GM19324 (cell line): Measurements from ENCODE around the gene ABCC3.

Source experiments
- ATAC-seq: cut with Tn5 transposase; IDR thresholded peaks from one replicate; pipeline ENCODE4 v1.9.1; 2021; ENCODE audit warnings: mild to moderate bottlenecking, moderate library complexity; ENCODE audit not compliant: unreplicated experiment, low FRiP score

Gene ABCC3

DNA sequence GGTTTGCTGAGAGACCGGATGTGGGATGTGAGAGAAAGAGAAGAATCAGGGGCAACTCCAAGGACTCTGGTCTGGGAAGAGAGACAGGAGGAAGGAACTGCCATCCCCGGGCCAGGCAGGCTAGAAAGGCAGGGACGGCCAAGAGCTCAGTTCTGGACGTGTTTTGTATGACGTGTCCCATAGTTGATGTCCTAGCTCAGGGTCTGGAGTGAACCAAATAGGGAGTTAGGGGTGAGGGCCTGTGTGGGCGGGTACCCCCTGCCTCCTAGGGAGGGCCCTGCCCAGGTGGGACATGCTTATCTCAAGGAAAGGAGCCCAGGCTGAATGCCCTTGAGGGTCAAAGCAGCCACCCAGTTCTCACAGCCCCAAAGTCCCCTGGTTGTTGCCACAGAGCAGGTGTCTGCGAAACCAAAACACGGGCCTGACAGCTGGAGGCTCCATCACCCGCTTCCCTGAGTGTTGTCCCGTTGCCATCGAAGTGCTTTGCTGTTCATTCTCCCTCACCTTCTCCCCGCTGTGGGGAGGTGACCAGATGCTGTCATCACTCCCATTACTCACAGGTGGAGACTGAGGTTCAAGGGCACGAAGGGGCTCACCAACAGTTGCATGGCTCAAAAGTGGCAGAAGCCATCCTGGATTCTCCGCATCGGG, 7.5 kb downstream of the ABCC3 start:
- ATAC-seq: no peak

DNA sequence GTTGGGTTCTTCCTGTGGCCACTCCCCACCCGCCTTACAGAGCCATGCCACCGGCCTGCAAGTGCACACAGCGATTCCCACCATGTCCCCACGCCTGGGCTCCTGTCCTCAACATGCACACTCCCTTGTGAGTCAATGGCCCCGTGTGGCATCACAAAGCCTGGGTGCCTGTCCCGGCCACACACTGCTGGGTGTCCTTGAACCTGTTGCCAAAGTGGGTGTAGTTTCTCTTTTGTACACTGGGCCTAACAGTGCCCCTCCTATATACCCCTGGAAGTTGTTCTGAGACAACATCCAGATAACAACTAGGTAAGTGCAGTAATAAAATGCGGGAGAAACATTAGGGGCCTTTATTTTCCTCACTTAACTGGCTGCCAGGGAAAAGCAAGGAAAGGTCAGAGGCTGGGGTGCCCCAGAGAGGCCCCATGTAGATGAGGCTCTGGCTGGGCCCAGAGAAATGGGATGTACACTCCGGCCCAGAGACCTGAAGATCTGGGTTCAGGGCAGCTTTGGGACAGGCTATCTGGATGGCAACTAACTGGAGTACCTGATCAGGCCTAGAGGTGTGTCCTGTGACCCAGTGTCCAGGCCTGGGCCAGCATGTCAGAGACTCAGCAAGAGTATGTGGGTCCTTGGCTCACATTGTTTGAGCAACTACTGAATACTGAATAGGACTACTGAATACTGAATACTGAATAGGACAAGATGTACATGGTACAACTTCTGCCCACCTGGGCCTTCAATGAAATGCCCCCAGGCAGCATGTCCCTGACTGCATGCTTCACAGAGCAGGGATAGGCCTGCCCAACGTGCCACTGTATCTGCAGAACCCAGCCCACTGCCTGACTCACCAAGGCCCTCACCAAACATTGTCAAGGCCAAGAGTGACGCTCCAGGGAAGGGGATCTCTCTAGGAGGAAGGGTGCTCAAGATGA, 8.3 kb downstream of the ABCC3 start:
- ATAC-seq: no peak

DNA sequence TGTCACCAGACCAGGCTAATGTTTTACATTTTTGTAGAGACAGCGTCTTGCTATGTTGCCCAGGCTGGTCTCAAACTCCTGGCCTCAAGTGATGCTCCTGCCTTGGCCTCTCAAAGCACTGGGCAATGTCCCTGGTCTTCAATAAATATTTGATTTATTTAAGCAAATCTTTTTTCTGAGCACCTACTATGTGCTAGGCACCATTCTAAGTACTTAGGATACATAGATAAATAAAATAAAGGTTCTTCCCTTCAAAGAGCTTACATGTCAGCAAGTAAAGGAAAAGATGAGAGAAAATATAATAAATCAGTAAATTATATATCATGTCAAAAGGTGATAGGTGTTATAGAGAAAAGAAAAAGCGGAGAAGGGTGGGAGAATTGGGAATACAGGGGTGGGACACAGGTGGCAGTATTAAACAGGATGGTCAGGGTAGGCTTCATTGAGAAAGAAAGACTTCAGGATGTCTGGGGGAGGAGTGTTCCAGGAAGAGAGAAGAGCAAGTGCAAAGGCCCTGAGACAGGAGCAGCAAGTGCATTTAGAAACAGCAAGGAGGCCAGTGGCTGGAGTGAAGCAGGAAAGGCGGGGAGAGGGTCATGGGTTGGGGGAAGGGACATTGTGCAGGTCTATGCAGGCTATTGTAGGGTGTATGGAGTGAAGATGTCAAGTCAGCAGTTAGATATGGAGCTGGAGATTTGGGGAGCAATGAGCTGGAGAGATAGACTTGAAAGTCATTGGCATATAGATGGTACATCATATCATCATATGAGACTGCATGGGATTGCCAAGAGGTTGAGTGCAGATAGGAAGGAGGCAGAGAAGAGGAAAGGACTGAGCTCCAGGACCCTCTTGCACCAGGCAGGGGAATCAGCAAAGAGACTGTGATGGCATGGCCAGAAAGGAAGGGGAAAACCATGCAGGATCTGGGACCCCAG, 11.3 kb downstream of the ABCC3 start:
- no peak for ATAC-seq

DNA sequence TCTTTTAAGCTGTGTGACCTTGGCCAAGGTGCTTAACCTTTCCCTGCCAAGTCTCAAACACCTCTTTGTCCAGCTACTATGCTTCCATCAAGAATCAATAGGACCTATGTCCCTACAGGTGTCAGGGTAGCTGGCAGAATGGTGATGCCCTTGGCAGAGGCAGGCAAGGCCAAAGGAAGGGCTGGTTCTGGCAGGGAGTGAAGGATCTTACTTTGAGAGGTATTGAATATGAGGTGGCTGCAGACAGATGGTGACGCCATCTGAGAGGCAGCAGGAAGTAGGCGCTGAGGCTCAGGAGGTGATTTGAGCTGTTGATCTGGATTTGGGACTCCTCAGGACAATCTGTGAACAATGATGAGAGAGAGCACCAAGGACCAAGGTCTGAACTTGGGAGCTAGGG, 12.5 kb downstream of the ABCC3 start:
- no peak for ATAC-seq

DNA sequence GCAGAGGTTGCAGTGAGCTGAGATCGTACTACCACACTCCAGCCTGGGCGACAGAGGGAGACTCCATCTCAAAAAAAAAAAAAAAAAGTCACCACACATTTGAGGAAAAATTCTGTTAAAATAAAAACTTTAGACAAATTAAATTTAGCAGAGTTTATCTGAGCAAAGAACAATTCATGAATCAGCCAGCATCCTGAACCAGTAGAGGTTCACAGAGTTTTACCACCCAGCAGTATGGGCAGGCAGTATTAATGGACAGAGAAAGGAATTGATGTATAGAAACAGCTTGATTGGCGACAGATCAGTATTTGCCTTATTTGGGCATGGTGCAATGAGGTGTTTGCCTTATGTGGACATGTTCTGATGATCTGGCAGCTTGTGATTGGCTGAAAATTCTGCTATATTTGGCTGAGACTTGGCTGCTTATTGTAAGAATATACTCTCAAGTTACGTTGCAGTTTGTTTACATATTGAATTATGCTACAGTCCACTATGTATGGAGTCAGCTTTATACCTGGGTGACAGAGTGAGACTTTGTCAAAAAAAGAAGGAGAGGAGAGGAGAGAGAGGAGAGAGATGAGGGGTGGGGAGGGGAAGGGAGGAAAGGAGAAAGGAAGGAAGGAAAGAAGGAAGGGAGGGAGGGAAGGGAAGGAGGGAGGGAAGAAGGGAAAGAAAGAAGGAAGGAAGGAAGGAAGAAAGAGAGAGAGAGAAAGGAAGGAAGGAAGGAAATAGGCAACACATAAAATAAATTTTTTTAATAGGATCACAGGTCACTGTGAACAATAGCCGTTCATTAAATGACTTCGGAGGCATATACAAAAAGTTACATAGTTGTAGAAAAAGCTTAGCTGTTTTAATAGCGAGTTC, 14.6 kb downstream of the ABCC3 start:
- no peak for ATAC-seq

DNA sequence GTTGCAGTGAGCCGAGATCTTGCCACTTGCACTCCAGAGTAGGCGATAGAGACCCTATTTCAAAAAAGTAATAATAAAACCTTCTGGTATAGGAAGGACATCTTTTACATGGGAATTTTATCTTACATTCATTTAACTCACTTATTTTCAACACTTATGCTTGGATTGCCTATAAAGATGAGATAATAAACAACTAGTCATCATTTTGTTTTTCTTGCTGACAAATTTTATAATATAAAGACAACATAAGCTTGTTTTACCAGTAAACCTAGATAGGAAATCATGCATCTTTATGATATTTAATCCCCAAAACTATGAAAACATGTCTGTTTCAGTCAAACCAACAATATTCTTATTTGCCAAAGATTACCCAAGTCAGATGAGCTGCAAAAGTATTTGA, 17.0 kb downstream of the ABCC3 start:
- no peak for ATAC-seq

DNA sequence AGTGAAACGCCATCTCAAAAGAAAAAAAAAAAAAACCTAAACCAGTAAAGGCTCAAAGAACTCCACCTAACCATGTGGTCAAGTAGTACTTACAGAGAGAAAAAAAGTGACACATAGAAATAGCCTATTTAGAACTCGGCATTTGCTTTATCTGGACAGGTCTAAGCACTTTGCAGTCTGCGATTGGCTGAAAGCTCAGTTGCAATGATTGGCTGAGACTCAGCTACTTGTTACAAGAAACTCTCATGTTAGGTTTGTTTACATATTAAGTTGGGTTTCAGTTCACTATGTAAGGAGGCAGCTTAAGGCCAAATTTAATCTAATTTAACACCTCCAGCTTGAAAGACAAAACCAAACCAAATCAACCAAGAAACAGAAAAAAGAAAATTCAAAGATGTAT, 19.1 kb downstream of the ABCC3 start:
- no peak for ATAC-seq

DNA sequence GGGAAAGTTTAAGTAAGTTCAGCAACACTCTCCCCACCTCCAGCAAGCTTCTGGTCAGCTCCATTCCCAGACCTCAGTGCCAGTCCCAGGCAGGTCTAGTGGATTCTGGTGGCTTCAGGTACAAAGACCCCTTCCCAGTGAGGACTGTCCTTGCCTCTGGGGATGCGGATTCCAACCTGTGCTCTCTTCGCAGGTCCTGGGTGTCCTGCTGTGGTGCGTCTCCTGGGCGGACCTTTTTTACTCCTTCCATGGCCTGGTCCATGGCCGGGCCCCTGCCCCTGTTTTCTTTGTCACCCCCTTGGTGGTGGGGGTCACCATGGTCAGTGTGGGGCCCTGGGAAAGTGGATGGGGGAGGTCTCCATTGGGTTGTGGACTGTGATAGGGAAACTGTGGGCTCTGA, 21.8 kb downstream of the ABCC3 start:
- no peak for ATAC-seq

DNA sequence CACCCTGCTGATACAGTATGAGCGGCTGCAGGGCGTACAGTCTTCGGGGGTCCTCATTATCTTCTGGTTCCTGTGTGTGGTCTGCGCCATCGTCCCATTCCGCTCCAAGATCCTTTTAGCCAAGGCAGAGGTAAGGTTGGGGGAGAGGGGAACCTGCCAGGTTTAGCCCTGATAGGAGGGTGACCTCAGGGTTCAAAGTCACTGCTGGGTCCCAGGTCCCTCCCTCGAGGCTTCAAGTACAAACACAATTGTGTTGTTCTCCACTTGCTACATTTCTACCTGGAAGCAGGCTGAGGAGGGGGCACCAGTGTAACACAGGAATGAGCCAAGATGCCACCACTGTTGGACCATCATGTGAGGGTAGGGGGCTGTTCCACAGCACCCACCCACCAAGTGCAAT, 22.4 kb downstream of the ABCC3 start:
- ATAC-seq: no peak

DNA sequence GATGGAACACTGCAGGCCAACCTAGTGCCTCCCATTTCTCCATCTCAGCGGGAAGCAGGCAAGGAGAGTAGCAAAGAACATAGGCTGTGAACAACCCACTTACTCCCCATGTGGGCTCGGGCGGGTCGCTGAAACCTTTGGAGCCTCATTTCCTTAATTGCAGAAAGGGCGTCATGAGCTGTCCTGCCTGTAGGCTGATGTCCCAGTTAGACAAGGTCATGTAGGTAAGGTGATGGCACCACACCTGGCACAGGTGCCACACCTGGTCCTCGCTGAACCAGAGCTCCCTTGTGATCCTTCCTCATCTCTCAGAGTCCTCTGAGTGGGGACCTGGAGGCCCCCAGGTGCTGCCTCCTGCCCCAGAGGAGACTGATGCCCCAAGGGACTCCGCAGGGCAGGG, 22.9 kb downstream of the ABCC3 start:
- ATAC-seq: no peak

DNA sequence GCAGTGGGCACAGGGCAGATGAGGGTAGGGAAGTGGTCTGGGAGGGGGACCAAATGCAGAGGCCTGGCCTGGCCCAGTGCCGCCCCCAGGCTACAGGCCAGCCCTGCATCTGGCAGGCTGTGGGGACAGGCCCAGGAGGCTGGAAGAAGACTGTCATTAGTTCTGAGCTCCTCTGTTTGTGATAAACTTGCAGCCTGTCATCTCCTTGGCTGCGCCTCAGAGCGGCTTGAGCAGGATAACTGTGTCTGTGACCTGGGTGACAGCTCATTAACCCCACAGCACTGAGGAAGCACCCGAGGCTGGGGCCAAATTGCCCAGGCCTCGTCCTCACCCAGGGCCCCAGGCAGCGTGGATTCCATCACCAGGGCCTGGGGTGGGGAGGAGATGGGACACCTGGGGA, 23.9 kb downstream of the ABCC3 start:
- no peak for ATAC-seq

DNA sequence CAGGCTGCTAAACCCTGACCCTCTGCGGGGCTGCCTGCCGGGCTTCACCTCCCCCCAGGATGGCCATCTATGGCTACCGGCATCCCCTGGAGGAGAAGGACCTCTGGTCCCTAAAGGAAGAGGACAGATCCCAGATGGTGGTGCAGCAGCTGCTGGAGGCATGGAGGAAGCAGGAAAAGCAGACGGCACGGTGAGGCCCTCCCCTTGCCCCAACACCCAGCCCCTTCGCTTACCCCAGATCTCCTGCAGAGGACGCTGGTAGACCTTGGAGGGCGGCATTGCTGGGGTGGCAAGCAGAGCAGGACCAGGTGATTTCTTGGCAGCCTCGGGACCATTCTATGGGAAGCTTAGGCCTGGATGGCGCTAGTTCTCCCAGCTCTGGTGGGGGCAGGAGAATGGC, 24.5 kb downstream of the ABCC3 start:
- no peak for ATAC-seq

DNA sequence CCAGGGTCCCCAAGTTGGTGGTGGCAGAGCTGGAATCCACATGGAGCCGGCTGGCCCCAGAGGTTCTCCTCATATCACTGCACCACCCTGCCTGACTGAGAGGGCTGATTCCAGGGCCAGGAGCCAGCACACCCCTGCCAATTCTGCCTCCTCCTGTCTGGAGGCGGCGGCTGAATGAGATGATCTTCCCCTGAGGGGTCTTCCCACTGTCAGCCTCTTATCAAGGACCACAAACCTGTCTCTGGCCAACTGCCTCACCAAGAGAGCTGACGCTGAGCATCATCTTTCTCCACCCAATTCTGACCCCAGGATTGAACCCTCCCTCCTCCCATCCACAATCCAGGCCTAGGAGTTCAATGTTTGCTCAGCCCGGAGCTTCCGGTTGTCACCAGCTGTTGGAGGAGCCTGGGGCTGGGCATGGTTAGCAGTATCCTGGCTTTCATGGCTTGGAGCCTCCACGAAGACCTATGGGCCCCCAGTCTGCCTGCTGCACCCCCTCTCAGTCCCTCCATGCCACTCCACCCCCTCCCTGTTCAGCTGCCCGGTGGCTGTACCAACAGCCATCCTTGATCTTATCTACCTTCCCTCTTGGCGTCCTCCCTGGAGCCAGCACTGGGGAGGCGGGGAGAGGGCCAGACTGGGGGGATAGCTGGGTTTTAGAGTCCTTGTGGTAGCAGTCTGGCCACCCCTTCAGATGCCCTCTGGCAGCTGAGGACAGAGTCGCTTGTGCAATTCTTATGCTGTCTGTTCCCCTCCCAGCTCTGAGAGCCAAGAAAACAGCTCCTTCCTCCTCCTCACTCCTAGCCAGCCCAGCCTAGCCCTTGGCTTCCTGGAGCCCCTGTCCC, 25.6 kb downstream of the ABCC3 start:
- ATAC-seq: no peak

DNA sequence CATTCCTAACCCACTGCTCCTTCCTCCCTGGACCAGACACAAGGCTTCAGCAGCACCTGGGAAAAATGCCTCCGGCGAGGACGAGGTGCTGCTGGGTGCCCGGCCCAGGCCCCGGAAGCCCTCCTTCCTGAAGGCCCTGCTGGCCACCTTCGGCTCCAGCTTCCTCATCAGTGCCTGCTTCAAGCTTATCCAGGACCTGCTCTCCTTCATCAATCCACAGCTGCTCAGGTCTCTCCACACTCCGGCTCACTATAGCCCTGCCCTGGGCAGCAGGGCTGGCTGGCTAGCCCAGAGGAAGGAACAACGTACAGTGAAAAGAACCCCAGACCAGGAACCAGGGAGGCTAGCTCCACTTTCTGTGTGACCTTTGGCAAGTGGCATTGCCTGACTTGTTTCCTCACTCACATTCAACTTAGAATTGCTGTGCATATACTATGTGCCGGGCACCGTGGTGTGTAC, 26.2 kb downstream of the ABCC3 start:
- no peak for ATAC-seq

DNA sequence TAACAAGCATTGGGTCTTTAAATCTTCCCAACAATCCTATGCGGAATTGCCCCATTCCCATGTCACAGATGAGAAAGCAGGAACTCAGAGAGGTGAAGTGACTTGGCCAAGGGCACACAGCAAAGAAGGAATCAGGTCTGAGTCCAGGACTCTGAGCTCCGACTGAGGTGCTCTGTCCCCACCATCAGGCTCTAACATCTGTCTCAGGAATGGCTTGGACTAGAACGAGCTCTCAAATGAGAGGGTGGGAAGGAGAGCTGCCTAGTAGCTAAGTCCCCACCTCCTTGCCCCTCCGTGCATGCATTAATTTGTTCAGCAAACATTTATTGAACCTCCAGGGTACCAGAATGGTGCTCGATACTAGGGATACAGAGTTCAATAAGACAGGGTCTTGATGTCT, 26.7 kb downstream of the ABCC3 start:
- no peak for ATAC-seq

DNA sequence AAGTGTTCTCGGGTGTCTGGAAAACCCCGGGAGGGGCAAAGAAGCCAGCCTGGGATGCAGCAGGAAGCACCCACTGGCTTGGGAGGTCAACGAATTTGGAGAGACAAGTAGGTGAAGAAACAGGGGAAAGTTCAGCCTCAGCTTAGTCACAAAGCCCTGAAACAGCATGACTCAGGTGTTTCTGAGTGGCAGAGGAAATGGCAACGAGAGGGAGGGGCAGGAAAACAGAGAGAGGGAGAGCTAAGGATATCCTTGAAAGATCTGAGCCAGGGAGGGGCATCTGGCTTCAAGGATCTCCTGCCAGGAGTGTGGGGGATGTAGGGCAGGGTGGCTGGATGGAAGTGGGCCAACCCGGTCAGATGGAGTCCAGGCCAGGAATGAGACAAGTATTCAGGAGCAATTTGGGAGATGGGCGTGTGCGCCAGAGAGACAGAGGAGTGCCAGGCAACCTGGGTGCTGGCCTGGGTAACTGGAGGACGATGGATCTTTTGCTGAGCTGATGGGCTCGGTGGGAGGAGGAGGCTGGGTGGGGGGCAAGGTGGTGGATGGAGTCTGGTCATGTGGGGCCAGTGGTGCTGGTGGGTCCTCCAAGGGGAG, 27.2 kb downstream of the ABCC3 start:
- ATAC-seq: no peak

DNA sequence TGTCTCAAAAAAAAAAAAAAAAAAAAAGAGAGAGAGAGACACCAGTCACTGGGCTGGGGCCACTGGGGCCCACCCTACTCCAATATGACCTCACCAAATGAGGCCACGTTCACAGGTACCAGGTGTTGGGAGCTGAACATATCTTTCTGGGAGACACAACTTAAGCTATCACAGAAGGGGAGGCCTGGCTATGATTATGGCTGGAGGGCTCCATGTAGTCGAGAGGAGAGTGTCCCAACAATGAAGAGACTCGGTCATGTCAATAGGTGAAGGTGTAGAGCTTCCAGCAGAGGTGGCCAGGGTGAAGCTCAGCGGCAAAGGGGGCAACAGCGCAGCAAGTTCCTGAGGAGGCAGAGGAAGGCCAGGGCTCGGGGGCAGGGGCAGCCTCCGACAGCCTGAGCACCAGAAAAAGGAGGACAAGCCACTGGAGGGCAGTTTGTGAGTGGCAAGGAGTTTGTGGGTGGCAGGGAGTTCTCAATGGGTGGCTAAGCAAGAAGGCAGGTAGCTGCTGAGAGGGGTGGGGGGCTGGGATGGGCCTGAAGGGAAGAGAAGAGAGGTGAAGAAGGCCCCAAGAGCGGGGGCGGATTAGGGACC, 28.0 kb downstream of the ABCC3 start:
- no peak for ATAC-seq

DNA sequence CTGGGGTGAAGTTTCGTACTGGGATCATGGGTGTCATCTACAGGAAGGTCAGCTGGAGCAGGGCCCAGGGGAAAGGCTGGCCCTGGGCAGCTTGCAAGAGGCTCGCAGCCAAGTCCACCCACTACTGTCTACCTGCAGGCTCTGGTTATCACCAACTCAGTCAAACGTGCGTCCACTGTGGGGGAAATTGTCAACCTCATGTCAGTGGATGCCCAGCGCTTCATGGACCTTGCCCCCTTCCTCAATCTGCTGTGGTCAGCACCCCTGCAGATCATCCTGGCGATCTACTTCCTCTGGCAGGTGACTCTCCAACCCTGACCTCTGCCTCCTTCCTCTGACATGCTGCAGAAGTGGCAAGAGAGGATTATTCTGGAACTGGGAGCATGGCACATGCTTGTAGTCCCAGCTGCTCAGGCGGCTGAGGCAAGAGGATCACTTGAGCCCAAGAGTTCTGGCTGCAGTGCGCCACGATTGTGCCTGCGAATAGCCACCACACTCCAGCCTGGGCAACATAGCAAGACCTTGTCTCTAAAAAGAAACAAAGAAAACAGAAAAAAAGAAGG, 29.2 kb downstream of the ABCC3 start:
- no peak for ATAC-seq
